GM18519 (cell line): ENCODE data around the gene ESYT1.
"Not testable (repeated sequence)": the region's sequence is repeated elsewhere in the genome, so short reads cannot be mapped to it uniquely, and the experiment has no call there.

Experiments
- ATAC-seq: cut with Tn5 transposase; IDR thresholded peaks from one replicate; pipeline ENCODE4 v1.9.1; 2021; ENCODE audit warnings: mild to moderate bottlenecking, moderate library complexity; ENCODE audit not compliant: unreplicated experiment, low FRiP score

Gene ESYT1

DNA sequence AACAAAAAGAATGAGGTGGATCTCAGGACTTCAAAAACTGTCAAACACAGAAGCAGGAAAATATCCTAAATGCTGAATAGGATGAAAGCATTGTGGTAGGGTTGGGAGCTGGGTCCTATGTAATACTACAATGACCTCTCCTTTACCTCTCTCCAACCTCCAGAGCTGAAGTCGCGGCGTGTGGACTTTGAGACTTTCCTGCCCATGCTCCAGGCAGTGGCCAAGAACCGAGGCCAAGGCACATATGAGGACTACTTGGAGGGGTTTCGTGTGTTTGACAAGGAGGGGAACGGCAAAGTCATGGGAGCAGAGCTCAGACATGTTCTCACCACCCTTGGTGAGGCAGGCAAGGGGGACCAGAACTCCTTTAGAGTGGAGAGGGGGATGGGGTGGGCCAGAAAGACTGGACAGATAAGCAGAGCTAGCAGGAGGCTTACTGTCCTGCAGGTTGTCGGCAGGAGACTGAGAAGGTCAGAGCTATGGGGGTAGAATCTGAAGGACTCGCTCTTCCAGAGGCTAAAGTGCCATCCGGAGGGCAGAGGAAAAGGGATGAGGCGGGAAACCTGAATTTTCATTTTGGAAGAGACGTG lies 27.3 kb downstream of the ESYT1 start:
- ATAC-seq = no peak

- not testable (repeated sequence) for ATAC-seq
Observed at GRCh38 chr12:56156464-56157200, 28.6 kb downstream of the ESYT1 start.

DNA sequence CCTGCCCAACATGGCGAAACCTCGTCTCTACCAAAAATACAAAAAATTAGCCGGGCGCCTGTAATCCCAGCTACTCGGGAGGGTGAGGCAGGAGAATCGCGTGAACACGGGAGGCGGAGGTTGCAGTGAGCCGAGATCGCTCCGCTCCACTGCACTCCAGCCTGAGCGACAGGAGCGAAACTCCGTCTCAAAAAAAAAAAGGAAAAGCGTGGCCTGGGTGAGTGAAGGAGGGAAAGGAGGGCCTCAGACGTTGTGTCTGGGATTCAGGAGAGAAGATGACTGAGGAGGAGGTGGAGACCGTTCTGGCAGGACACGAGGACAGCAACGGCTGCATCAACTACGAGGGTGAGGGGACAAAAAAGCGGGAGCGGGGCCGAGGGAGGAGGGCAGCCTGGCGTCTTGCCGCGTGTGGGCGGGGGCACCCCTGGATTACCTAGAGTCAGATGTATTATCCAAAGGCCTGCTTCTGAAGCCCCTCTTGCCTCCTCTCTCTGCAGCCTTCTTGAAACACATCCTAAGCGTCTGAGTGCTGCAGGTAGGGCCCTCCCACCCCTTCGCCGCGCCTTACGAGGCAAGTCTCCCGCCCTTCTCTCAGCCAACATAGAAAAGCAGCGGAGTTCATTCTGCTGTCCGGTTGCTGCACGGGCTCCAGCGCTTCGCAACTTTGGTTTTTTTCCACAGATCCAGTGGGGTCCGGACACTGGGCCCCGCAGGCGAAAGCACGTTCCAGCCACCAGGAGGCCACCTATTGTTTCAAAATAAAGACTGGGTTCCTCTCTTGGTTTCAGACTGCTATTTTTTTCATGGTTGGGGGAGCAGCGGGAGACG lies 29.3 kb downstream of the ESYT1 start:
- peak; percentile 18 for ATAC-seq

GRCh38 chr12:56158029-56158925 lies 30.2 kb downstream of the ESYT1 start, which contains the start of gene MYL6:
MYL6 (plus strand) TSS chr12:56158359; CDS start chr12:56158402, 43 bp downstream.
- ATAC-seq = peak; percentile 70

DNA sequence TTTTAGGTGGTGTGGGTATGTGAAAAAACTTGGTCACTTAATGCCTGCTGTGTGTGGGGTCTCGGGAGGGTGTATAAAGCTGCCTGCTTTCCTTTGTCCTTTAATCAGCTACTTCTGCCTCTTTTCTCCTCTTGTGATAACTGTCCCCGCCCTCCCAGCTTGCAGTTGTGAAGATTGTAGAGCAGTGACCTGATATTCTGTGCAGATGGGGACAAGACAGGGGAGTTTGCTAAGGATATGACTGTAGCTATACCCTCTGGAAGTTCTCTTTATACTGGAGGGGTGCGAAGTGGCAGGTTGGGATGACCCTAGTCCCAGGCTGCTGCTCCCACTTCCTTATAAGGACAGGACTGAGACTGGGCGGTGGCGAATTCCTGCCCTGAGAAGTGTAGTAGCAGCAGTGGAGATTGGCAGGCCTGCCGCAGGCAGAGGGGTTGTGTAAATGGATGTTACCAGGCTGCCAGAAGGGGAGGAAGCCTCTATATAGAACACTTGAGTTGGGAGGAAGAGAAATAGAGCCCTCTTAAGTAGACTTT lies 30.9 kb downstream of the ESYT1 start:
- no peak for ATAC-seq

- no peak for ATAC-seq
Observed at GRCh38 chr12:56159482-56160192, 31.6 kb downstream of the ESYT1 start.

- ATAC-seq = no peak
Observed at GRCh38 chr12:56160193-56160763, 32.2 kb downstream of the ESYT1 start.

- ATAC-seq = no peak
Observed at GRCh38 chr12:56160894-56161689, 33.0 kb downstream of the ESYT1 start.

DNA sequence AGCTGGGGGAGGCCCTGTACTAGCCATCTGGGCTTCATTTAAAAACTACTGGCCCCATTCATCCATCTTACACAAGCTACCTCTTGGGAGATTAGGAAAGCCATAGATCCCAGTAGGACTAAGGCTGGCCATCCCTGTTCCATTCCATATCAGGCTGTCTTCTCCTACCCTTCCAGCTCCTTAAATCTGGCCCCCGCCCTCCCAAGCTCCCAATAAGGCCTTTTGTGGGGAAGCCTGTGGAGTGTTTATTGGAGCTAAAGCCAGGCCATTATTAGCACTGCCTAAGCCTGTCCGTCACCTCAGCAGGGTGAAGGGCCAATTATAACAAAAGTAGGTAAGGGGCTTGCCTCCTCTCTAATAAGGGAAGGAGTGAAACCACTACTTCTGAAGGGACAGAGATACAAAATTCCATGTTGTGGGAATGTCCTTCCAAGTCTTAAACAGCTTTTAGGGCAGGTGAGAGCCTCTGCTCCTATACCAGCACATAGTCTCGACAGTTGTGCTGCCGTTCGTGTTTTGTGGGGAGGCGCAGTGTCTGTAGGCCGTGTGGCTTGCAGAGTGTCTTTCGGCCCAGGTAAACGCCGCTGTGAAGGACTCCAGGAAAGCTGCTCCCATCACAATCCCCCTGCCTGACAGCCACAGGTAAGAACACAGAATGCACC lies 33.8 kb downstream of the ESYT1 start:
- ATAC-seq = no peak

DNA sequence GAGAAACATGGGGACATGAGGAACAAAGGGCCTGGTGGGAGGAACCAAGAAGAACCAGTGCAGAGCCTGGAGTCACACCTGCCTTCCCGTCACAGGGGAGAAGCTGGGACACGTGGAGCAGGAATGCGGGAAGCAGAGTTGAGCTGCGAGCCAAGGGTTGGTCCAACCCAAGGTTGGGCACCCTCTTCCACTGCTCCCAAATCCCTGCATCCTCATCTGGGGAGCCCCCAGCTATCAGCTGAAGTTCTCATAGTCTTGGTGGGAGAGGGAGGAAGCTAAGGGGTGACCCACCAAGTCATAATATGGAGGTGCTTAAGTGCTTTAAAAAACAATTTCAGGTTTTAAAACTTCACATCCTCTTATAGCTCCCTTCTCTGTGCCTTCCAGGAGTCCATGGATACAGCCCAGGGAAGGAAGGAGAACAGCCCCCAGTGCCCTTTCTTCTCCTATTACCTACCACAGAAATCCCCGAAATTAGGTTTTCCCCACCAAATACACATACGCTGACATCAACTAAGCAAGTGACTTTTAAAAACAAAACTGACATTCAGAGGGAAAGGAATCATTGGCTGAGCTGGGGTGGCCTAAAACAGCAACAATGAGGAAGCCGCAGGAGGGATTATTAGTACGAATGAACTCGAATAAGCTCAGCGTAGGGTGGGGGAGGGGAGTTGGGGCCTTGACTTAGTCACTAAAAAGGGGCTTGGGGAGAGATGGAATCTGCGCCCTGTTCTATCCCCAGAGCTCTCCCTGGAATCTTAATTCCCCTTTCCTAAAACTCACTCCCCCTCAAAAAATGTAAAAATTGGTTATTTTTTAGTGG lies 34.6 kb downstream of the ESYT1 start:
- ATAC-seq = no peak

DNA sequence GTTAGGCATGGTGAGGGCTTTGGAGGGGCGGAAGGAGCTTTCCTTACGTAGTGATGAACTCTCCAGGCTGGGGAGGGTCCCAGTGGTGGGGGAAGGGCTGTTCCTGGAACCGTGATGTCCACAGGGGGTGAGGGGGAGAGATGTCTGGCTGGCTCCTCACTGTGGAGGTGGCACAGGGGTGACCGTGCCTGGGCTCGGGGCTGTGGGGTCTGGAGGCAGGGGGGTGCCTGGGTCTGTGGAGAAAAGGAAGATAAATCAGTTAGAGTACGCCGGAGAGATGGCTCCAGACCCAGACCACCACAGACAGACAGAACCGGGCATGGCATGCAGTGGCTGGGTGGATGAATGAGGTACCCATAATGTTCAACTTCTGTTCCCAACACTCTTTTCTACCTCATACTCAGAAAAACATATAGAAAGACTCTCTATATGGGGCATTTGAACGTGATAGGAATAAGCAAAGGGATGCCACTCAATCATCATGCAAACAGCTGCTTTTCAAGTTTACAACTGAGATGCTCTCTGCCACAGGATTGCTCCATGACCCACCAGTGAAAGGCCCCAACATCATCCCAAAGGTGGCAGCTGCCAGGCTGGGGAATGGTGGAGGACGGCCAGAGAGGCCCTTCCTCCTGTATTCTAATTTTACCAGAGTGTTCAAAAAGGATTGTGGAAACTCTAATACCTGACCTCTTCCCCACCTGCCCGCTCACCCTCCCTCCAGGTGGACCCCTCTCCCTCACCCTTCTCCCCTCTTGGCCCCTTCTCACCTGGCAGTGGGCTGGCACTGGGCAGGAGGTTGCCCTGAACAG lies 35.7 kb downstream of the ESYT1 start:
- no peak for ATAC-seq

- ATAC-seq = no peak
Observed at GRCh38 chr12:56164345-56164729, 36.3 kb downstream of the ESYT1 start.

- ATAC-seq = no peak
Observed at GRCh38 chr12:56165369-56165768, 37.3 kb downstream of the ESYT1 start.

GRCh38 chr12:56169229-56169759 lies 41.2 kb downstream of the ESYT1 start:
- ATAC-seq = no peak

- no peak for ATAC-seq
Observed at GRCh38 chr12:56172839-56173238, 44.8 kb downstream of the ESYT1 start.

DNA sequence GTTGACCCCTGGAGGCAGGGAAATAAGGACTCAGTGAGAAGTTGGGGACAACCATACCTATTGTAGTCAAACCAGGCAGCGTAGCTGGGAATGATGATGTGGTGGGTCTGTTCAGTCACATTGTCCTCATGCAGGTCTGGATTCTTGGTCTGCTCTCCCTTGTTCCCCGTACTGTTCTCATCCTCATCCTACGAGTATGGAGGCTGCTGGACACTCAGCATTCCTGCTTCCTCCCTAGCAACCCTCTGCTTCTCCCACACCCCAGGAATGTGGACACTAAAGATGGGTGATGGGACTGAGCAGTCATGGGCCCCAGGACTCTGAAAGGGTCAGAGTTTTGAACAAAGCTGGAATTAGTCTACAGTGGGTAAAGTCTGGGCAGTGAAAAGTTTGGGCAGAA lies 50.3 kb downstream of the ESYT1 start:
- ATAC-seq = no peak
